Adipose tissue (tissue), 3 donors: Measurements from ENCODE around the gene TOR1B. TPM values are rescaled to one million over a fixed set of nuclear protein-coding genes. Genes with fewer than 3 reads are reported as not detected.
A peak's percentile ranks its signal among the peaks of the same experiment; 100 is the strongest.
"Not testable (repeated sequence)": the region's sequence is repeated elsewhere in the genome, so short reads cannot be mapped to it uniquely, and the experiment has no call there.

Experiments
- H3K27ac ChIP-seq: one replicate; pipeline ENCODE4 v1.5.1; 2013; ENCODE audit warnings: low read depth, low read length
- WGBS, 3 donors: extraction: QIAGEN DNeasy Blood & Tissue Kit; methylation state at CpG; one replicate each; pipeline ENCODE4 v1.1.7; 2013; 5-methylcytosine and 5-hydroxymethylcytosine counted together
- polyA plus RNA-seq, 3 donors: library from polyadenylated mRNA; stranded (reverse); fragments of 200-250 nt; gene quantifications; one replicate each; pipeline ENCODE4 v1.2.3, GENCODE V29; 2013
- donor health status: healthy with polysubstance abuse.
- donor health status: Bipolar disorder and iron deficiency.
- donor health status: healthy.

The TOR1B gene, protein sequence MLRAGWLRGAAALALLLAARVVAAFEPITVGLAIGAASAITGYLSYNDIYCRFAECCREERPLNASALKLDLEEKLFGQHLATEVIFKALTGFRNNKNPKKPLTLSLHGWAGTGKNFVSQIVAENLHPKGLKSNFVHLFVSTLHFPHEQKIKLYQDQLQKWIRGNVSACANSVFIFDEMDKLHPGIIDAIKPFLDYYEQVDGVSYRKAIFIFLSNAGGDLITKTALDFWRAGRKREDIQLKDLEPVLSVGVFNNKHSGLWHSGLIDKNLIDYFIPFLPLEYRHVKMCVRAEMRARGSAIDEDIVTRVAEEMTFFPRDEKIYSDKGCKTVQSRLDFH
- polyA plus RNA-seq = 10 to 100 TPM; 10.1 to 12.6 (median 10.9) TPM

DNA sequence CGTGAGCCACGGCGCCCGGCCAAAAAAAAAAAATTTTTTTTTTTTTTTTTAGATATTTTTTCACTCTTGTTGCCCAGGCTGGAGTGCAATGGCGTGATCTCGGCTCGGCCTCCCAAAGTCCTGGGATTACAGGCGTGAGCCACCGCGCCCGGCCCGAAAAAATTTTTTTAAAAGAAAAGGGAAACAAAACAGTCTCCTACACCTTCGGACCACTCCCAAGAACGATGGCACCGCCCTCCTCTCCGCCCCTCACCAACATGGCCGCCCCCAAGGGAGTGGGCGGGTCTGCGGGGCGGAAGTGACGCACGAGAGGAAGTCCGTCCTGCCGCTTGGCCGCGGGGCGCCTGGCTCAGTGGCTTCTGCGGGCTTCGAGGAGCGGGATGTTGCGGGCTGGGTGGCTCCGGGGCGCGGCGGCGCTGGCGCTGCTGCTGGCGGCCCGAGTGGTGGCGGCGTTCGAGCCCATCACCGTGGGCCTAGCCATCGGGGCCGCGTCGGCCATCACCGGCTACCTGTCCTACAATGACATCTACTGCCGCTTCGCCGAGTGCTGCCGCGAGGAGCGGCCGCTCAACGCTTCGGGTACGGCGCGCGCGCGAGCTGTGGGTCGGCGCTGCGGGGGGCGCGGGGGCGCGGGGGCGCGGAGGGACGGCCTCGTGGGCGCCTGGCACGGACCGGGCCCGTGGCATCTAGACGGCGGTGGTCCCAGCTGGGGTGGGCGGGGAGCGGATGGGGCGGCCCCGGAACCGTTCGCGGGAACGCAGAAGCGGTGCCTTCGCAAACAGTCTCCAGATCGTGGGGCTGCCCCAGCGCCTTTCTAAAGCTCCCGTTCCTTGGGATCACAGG lies at the start of gene TOR1B:
Gene TOR1B, plus strand, starts transcription at position 352 of the 843 bp plus-strand sequence. Its CDS starts 29 bp downstream, at position 381.
- WGBS, 3 donors = 0 to 1% (median 0%) methylated on average over 79 to 93 of the region's 93 CpGs
- peak within 1 kb of the TSS; percentile 83 for H3K27ac ChIP-seq

DNA sequence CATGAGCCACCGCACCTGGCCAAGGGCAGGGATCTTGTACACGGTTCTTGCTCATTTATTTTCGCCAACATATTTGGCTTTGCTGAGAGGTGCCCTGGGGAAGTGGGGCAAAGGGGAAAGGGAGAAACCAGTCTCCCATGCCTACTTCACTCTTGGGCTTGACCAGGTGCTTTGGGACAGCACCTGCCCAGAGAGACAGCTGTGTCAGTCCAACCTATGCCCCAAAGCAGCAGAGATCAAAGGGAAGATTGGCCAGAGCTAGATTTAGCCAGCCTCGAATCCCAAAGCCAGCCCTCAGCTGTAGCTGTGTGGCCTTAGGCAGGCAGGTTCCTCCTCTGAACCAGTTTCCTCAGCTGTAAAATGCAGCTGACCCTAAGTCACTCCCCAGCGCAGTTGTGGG lies 47.8 kb upstream of the TOR1B start:
- H3K27ac ChIP-seq = no peak overlapping the region
- WGBS, 3 donors = 75 to 93% (median 93%) methylated on average over 5 of the region's 5 CpGs

DNA sequence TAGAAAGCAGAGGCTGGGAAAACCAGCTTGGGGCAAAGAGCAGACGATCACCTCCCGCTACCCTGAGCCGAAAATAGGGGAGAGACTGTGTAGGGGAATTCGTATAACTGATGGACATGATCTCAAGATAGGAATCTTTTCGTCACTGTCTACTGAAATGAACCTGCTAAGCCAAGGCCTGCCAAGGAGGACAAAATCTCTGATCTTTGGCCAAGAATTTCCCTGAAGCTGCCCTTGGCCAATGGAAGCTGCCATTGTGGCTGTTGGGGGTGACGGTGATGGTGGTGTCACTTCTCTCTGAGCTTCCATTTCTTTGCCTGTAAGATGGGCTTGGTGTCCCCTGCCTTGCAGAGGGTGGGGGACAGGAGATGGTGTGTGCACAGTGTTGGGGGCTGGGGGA lies 46.8 kb upstream of the TOR1B start:
- 88 to 95% (median 93%) methylated on average over 6 of the region's 6 CpGs for WGBS, 3 donors
- H3K27ac ChIP-seq = no peak overlapping the region

DNA sequence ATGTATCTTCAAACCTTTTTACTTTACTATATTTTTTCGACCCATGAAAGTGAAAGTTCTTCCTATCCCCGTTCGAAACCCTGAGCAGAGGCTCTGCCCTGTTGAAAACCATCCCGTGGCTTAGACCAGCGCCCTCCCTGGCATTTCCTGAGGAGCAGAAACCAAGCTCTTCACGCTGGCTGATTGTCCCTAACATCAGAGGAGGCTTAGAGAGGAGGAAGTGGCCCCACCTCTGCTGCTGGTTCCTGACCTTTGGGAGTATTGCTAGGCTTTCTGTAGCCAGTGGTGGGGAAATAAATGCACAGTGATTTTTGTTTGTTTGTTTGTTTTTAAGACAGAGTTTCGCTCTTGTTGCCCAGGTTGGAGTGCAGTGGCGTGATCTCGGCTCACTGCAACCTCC lies 45.9 kb upstream of the TOR1B start:
- 51 to 74% (median 51%) methylated on average over 9 of the region's 9 CpGs for WGBS, 3 donors

DNA sequence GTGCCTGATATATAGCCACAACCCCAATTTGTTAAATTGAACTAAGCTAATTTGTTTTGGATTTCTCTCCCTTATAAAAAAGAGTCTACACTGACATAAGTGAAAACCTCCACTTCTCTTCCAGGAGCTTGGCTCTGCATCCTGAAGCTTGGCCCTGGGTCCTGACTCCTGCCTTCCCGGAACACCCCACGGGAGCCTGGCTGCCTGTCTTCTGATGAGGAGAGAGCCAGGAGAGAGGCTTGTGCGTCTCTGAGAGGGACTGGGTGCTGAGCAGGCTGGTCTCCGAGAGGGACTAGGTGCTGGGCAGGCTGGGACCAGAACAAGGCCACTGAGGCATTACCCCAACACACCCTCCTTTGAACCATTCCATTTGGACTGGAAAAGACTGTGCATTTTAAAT lies 43.7 kb upstream of the TOR1B start:
- H3K27ac ChIP-seq = no peak overlapping the region
- WGBS, 3 donors = 66 to 85% (median 70%) methylated on average over 4 of the region's 4 CpGs

More for the DNA sequence above, 45.9 kb upstream of the TOR1B start:
- no peak overlapping the region for H3K27ac ChIP-seq

GRCh38 chr9:129759804-129760502 lies 43.0 kb upstream of the TOR1B start:
- 72 to 83% (median 80%) methylated on average over 13 of the region's 13 CpGs for whole genome bisulfite sequencing, 3 donors
- no peak overlapping the region for H3K27ac ChIP-seq

GRCh38 chr9:129760784-129761183 lies 42.2 kb upstream of the TOR1B start:
- 89 to 91% (median 90%) methylated on average over 7 of the region's 7 CpGs for WGBS, 3 donors
- H3K27ac ChIP-seq = not testable (repeated sequence)

GRCh38 chr9:129761293-129761900 lies 41.6 kb upstream of the TOR1B start:
- peak overlapping the region; percentile 6 for H3K27ac ChIP-seq
- 52 to 61% (median 61%) methylated on average over 11 of the region's 11 CpGs for WGBS, 3 donors

DNA sequence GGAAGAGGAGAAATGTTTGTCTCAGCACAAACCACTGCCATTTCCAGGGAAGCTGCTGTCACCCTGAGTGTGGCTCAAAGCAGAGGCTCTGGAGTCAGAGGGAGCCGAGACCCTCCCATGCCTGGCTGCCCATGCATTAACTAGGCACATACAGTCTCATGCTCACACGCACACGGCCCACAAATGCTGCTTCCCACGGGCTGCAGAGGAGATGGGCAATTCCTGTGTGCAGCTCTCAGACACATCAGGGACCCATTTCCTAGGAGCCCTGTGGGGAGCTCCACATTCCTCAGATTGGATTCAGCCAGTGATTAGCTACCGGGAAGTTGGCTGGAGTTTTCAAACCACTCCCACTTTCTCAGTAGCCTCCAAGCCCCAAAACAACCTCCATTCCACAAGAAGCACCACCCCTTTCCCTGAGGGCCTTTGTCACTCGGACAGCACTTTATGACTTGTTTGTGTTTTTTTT lies 41.0 kb upstream of the TOR1B start:
- peak overlapping the region; percentile 13 for H3K27ac ChIP-seq
- WGBS, 3 donors = 33 to 44% (median 44%) methylated on average over 6 of the region's 6 CpGs

- 26 to 62% (median 27%) methylated on average over 13 of the region's 13 CpGs for WGBS, 3 donors
- peak overlapping the region; percentile 13 for H3K27ac ChIP-seq
Measured at GRCh38 chr9:129762370-129762984, 40.5 kb upstream of the TOR1B start.

DNA sequence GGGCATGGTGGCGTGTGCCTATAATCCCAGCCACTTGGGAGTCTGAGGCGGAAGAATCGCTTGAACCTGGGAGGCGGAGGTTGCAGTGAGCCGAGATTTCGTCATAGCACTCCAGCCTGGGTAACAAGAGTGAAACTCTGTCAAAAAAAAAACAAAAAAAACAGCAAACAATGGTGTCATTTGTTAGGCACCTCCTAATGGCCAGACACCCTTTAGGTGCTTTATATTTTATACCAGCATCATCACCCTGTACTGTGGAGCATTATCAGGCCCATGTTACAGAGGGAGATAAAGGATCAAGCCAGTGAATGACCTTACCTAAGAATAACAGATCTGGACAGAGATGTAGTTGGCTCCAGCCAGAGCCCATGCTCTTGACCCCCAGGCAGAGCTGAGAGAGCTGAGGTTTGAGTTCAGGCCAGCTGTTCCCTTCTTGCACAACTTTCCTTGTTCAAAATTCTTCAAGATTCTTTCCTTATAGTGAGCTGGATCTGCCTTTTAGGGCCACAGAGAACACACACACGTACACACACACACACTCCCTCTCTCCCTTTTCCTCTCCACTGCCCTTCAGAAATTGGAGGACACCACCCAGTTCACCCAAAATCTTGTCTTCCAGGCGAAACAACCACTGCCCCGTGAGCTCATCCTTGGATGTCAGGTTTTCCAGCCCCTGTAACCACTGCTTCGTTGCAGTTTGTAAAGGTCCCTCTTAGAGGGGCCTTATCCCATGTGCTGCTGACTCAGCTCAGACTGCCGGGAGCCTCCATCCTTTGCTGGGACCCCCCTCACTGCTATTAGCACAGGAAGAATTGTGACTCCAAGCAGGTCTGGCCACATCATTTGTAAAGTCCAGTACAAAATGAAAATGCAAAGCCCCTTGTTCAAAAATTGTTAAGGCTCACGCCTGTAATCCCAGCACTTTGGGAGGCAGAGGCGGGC lies 39.7 kb upstream of the TOR1B start:
- WGBS, 3 donors = 58 to 80% (median 60%) methylated on average over 13 of the region's 13 CpGs
- H3K27ac ChIP-seq = no peak overlapping the region

DNA sequence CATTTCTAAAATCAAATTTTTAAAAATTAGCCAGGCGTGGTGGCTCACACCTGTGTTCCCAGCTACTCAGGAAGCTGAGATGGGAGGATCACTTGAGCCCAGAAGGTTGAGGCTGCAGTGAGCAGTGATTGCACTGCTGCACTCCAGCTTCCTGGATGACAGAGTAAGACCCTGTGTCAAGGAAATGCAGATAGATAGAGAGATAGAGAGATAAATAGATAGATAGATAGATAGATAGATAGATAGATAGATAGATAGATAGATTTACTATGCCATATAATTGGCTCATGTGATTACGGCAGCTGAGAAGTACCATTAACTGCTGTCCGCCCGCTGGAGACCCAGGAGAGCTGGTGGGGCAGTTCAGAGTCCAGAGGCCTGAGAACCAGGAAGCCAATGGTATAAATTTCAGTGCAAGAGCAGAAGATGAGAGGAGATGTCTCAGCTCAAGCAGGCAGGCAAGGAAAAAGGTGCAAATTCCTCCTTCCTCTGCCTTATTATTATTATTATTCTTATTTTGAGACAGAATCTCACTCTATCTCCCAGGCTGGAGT lies 37.1 kb upstream of the TOR1B start:
- WGBS, 3 donors = 87 to 98% (median 95%) methylated on average over 4 of the region's 4 CpGs
- no peak overlapping the region for H3K27ac ChIP-seq

DNA sequence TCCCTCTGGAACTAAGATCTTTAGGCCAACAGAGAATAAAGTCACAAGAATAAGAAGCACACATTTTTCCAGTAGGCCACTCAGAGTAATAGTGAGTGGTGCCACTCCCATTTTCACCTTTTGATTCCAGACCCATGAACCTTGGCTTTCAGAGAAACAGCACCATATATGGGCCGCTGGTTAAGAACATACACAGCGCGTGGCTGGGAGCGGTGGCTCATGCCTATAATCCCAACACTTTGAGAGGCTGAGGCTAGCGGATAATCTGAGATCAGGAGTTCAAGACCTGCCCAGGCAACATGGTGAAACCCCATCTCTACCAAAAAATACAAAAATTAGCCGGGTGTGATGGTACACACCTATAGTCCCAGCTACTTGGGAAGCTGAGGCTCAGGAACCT lies 34.5 kb upstream of the TOR1B start:
- 96 to 97% (median 96%) methylated on average over 6 of the region's 6 CpGs for WGBS, 3 donors
- H3K27ac ChIP-seq = no peak overlapping the region

DNA sequence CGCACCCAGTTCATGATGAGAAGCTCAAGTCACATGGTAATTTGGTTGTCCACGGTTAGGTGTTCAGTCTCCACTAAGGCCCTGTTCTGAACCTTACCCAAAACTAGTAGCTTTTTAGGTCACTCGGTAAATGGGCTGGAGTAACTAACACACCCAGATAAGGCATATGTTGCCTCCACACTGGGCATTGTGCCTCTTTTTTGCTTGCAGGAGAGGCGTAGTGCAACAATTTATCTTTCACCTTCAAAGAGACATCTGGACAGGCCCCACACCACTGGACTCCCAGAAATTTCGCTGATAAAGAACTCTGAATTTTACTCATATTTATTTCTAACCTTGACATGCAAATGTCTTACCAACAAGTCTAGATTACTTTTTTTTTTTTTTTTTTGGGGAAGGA lies 33.3 kb upstream of the TOR1B start:
- WGBS, 3 donors = 49 to 87% (median 77%) methylated on average over 5 of the region's 5 CpGs
- no peak overlapping the region for H3K27ac ChIP-seq

- WGBS, 3 donors = 57 to 87% (median 81%) methylated on average over 5 of the region's 5 CpGs
- H3K27ac ChIP-seq = no peak overlapping the region
Measured at GRCh38 chr9:129770741-129771140, 32.2 kb upstream of the TOR1B start.

DNA sequence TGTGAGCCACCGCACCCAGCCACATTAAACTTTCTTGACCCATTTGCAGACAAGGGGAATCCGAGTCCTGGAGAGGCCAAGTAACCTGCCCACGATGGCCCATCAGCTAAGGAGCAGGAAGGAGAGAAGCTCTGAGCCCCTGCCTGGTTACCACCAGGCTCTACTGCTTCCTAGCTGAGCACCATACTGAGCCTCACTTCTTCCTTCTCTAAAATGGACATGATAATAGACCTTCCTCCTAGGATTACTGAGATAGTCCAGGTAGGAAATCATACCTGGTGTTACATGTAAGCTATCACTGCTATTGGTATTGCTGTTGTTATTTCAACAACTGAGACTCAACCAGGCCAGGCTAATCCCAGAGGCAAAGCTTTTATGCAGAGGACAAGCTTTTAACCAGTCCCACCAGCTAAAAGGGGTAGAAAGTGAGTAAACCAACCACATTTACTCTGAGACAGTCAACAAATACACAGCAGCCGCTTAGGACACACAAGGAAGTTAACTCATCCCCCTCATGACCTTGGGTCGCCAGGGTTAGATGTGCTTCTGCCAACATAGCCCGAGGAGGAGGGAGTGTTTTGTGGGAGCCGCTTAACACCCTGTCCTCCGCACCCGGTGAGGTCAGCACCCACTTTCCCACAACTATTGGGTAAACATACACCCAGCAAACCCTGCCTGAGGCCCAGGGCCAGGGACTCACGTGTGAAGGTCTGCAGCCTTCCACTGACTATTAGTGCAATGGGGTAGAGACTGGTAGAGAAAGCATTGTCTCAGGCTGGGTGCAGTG lies 29.5 kb upstream of the TOR1B start:
- 40 to 47% (median 44%) methylated on average over 10 of the region's 10 CpGs for WGBS, 3 donors
- H3K27ac ChIP-seq = no peak overlapping the region
